ENCODE measurements around the gene LOXHD1.

LOXHD1 gene

GRCh38 chr18:46448347-46448746 is 208.7 kb downstream of the LOXHD1 start:
- Histone ChIP-seq H3K36me3 (ENCODE audit: control insufficient read depth, insufficient read depth, low read length) (no peaks in the 10 kb centered on the region), H3K27ac (ENCODE audit: insufficient read depth, low read length, poor library complexity, severe bottlenecking) (no peak overlapping the region), H3K27me3 (replicated peaks; ENCODE audit: control insufficient read depth, insufficient read depth, low read length, poor library complexity, severe bottlenecking) (no peaks in the 10 kb centered on the region), H3K4me3 (ENCODE audit: insufficient read depth, low read depth, low read length, poor library complexity, severe bottlenecking) (no peak overlapping the region), H3K9me3 (ENCODE audit: control insufficient read depth, low read length) (no peaks in the 10 kb centered on the region), H3K4me1 (ENCODE audit: control insufficient read depth, insufficient read depth, low read length, poor library complexity, severe bottlenecking) (no peaks in the 10 kb centered on the region)
- no peak for DNase-seq

- Histone ChIP-seq H3K9me3 (ENCODE audit: control insufficient read depth, low read length) (no peaks in the 10 kb centered on the region), H3K36me3 (ENCODE audit: control insufficient read depth, insufficient read depth, low read length) (no peaks in the 10 kb centered on the region), H3K4me3 (ENCODE audit: insufficient read depth, low read depth, low read length, poor library complexity, severe bottlenecking) (no peak overlapping the region), H3K4me1 (ENCODE audit: control insufficient read depth, insufficient read depth, low read length, poor library complexity, severe bottlenecking) (no peaks in the 10 kb centered on the region), H3K27ac (ENCODE audit: insufficient read depth, low read length, poor library complexity, severe bottlenecking) (no peak overlapping the region), H3K27me3 (replicated peaks; ENCODE audit: control insufficient read depth, insufficient read depth, low read length, poor library complexity, severe bottlenecking) (no peaks in the 10 kb centered on the region)
- no peak for DNase-seq
These were observed 209.2 kb downstream of the LOXHD1 start for GRCh38 chr18:46447792-46448191.

- Histone ChIP-seq H3K4me3 (ENCODE audit: insufficient read depth, low read depth, low read length, poor library complexity, severe bottlenecking) (no peak overlapping the region), H3K4me1 (ENCODE audit: control insufficient read depth, insufficient read depth, low read length, poor library complexity, severe bottlenecking) (no peaks in the 10 kb centered on the region), H3K9me3 (ENCODE audit: control insufficient read depth, low read length) (no peaks in the 10 kb centered on the region), H3K36me3 (ENCODE audit: control insufficient read depth, insufficient read depth, low read length) (no peaks in the 10 kb centered on the region), H3K27me3 (replicated peaks; ENCODE audit: control insufficient read depth, insufficient read depth, low read length, poor library complexity, severe bottlenecking) (no peaks in the 10 kb centered on the region), H3K27ac (ENCODE audit: insufficient read depth, low read length, poor library complexity, severe bottlenecking) (no peak overlapping the region)
- no peak for DNase-seq
These were observed 209.7 kb downstream of the LOXHD1 start for GRCh38 chr18:46447323-46447722.

GRCh38 chr18:46445522-46446313 is 211.3 kb downstream of the LOXHD1 start:
- no peaks in the 10 kb centered on the region for H3K9me3 ChIP-seq (ENCODE audit: control insufficient read depth, low read length)
- no peak overlapping the region for H3K27ac ChIP-seq (ENCODE audit: insufficient read depth, low read length, poor library complexity, severe bottlenecking)
- H3K27me3 ChIP-seq (replicated peaks; ENCODE audit: control insufficient read depth, insufficient read depth, low read length, poor library complexity, severe bottlenecking), result no peaks in the 10 kb centered on the region
- no peaks in the 10 kb centered on the region for H3K36me3 ChIP-seq (ENCODE audit: control insufficient read depth, insufficient read depth, low read length)
- no peak overlapping the region for H3K4me3 ChIP-seq (ENCODE audit: insufficient read depth, low read depth, low read length, poor library complexity, severe bottlenecking)
- DNase-seq, result no peak
- no peaks in the 10 kb centered on the region for H3K4me1 ChIP-seq (ENCODE audit: control insufficient read depth, insufficient read depth, low read length, poor library complexity, severe bottlenecking)

- DNase-seq, result no peak
- no peaks in the 10 kb centered on the region for H3K4me1 ChIP-seq (ENCODE audit: control insufficient read depth, insufficient read depth, low read length, poor library complexity, severe bottlenecking)
These were observed 218.0 kb downstream of the LOXHD1 start for GRCh38 chr18:46439037-46439436.

GRCh38 chr18:46437061-46437460 is 220.0 kb downstream of the LOXHD1 start:
- Histone ChIP-seq H3K36me3 (ENCODE audit: control insufficient read depth, insufficient read depth, low read length) (no peaks in the 10 kb centered on the region), H3K4me3 (ENCODE audit: insufficient read depth, low read depth, low read length, poor library complexity, severe bottlenecking) (no peak overlapping the region), H3K4me1 (ENCODE audit: control insufficient read depth, insufficient read depth, low read length, poor library complexity, severe bottlenecking) (no peaks in the 10 kb centered on the region), H3K9me3 (ENCODE audit: control insufficient read depth, low read length) (no peaks in the 10 kb centered on the region), H3K27me3 (replicated peaks; ENCODE audit: control insufficient read depth, insufficient read depth, low read length, poor library complexity, severe bottlenecking) (no peaks in the 10 kb centered on the region), H3K27ac (ENCODE audit: insufficient read depth, low read length, poor library complexity, severe bottlenecking) (no peak overlapping the region)
- DNase-seq, result no peak

More at GRCh38 chr18:46439037-46439436, 218.0 kb downstream of the LOXHD1 start:
- H3K27me3 ChIP-seq (replicated peaks; ENCODE audit: control insufficient read depth, insufficient read depth, low read length, poor library complexity, severe bottlenecking), result no peaks in the 10 kb centered on the region
- H3K36me3 ChIP-seq (ENCODE audit: control insufficient read depth, insufficient read depth, low read length), result no peaks in the 10 kb centered on the region
- no peak overlapping the region for H3K27ac ChIP-seq (ENCODE audit: insufficient read depth, low read length, poor library complexity, severe bottlenecking)
- H3K4me3 ChIP-seq (ENCODE audit: insufficient read depth, low read depth, low read length, poor library complexity, severe bottlenecking), result no peak overlapping the region
- no peaks in the 10 kb centered on the region for H3K9me3 ChIP-seq (ENCODE audit: control insufficient read depth, low read length)

- no peaks in the 10 kb centered on the region for H3K27me3 ChIP-seq (replicated peaks; ENCODE audit: control insufficient read depth, insufficient read depth, low read length, poor library complexity, severe bottlenecking)
- DNase-seq, result no peak
- no peaks in the 10 kb centered on the region for H3K36me3 ChIP-seq (ENCODE audit: control insufficient read depth, insufficient read depth, low read length)
- H3K27ac ChIP-seq (ENCODE audit: insufficient read depth, low read length, poor library complexity, severe bottlenecking), result no peak overlapping the region
- no peak overlapping the region for H3K4me3 ChIP-seq (ENCODE audit: insufficient read depth, low read depth, low read length, poor library complexity, severe bottlenecking)
- no peaks in the 10 kb centered on the region for H3K9me3 ChIP-seq (ENCODE audit: control insufficient read depth, low read length)
- H3K4me1 ChIP-seq (ENCODE audit: control insufficient read depth, insufficient read depth, low read length, poor library complexity, severe bottlenecking), result no peaks in the 10 kb centered on the region
These were observed 220.4 kb downstream of the LOXHD1 start for GRCh38 chr18:46436621-46437020.

- Histone ChIP-seq H3K4me1 (ENCODE audit: control insufficient read depth, insufficient read depth, low read length, poor library complexity, severe bottlenecking) (no peaks in the 10 kb centered on the region), H3K4me3 (ENCODE audit: insufficient read depth, low read depth, low read length, poor library complexity, severe bottlenecking) (no peak overlapping the region), H3K36me3 (ENCODE audit: control insufficient read depth, insufficient read depth, low read length) (no peaks in the 10 kb centered on the region), H3K9me3 (ENCODE audit: control insufficient read depth, low read length) (no peaks in the 10 kb centered on the region), H3K27ac (ENCODE audit: insufficient read depth, low read length, poor library complexity, severe bottlenecking) (no peak overlapping the region), H3K27me3 (replicated peaks; ENCODE audit: control insufficient read depth, insufficient read depth, low read length, poor library complexity, severe bottlenecking) (no peaks in the 10 kb centered on the region)
- no peak for DNase-seq
These were observed 222.0 kb downstream of the LOXHD1 start for GRCh38 chr18:46435031-46435430.

- no peak overlapping the region for H3K27ac ChIP-seq (ENCODE audit: insufficient read depth, low read length, poor library complexity, severe bottlenecking)
- no peaks in the 10 kb centered on the region for H3K4me1 ChIP-seq (ENCODE audit: control insufficient read depth, insufficient read depth, low read length, poor library complexity, severe bottlenecking)
- no peak overlapping the region for H3K4me3 ChIP-seq (ENCODE audit: insufficient read depth, low read depth, low read length, poor library complexity, severe bottlenecking)
- no peaks in the 10 kb centered on the region for H3K9me3 ChIP-seq (ENCODE audit: control insufficient read depth, low read length)
- DNase-seq, result no peak
- no peaks in the 10 kb centered on the region for H3K27me3 ChIP-seq (replicated peaks; ENCODE audit: control insufficient read depth, insufficient read depth, low read length, poor library complexity, severe bottlenecking)
- H3K36me3 ChIP-seq (ENCODE audit: control insufficient read depth, insufficient read depth, low read length), result no peaks in the 10 kb centered on the region
These were observed 222.4 kb downstream of the LOXHD1 start for GRCh38 chr18:46434629-46435028.

- Histone ChIP-seq H3K4me3 (ENCODE audit: insufficient read depth, low read depth, low read length, poor library complexity, severe bottlenecking) (no peak overlapping the region), H3K4me1 (ENCODE audit: control insufficient read depth, insufficient read depth, low read length, poor library complexity, severe bottlenecking) (no peaks in the 10 kb centered on the region), H3K27me3 (replicated peaks; ENCODE audit: control insufficient read depth, insufficient read depth, low read length, poor library complexity, severe bottlenecking) (no peaks in the 10 kb centered on the region), H3K36me3 (ENCODE audit: control insufficient read depth, insufficient read depth, low read length) (no peaks in the 10 kb centered on the region), H3K27ac (ENCODE audit: insufficient read depth, low read length, poor library complexity, severe bottlenecking) (no peak overlapping the region), H3K9me3 (ENCODE audit: control insufficient read depth, low read length) (no peaks in the 10 kb centered on the region)
- DNase-seq, result no peak
These were observed 223.7 kb downstream of the LOXHD1 start for GRCh38 chr18:46433121-46433826.

Measured in effector memory CD4-positive, alpha-beta T cell (primary cell).